Osteocyte (in vitro differentiated cells): ENCODE measurements around the gene SPECC1. TPM values are rescaled to one million over a fixed set of nuclear protein-coding genes. Genes with fewer than 3 reads are reported as not detected.
"Not testable (repeated sequence)": the region's sequence is repeated elsewhere in the genome, so short reads cannot be mapped to it uniquely, and the experiment has no call there.

Experiments used
- DNase-seq: peaks from one replicate; pipeline ENCODE4 v3.0.0; 2021; ENCODE audit warnings: mixed read lengths; ENCODE audit not compliant: unreplicated experiment; ENCODE audit errors: extremely low spot score
- H3K27ac Mint-ChIP-seq: one replicate; pipeline ENCODE4 v1.8.0; 2021; ENCODE audit warnings: mild to moderate bottlenecking, mixed read lengths; ENCODE audit not compliant: unreplicated experiment
- H3K27me3 Mint-ChIP-seq: one replicate; pipeline ENCODE4 v1.8.0; 2021; ENCODE audit warnings: mixed read lengths; ENCODE audit not compliant: unreplicated experiment
- H3K36me3 Mint-ChIP-seq: one replicate; pipeline ENCODE4 v1.8.0; 2021; ENCODE audit warnings: mixed read lengths; ENCODE audit not compliant: unreplicated experiment
- H3K4me1 Mint-ChIP-seq: one replicate; pipeline ENCODE4 v1.8.0; 2021; ENCODE audit warnings: mixed read lengths; ENCODE audit not compliant: unreplicated experiment
- H3K4me3 Mint-ChIP-seq: one replicate; pipeline ENCODE4 v1.8.0; 2021; ENCODE audit warnings: mild to moderate bottlenecking, moderate library complexity, mixed read lengths; ENCODE audit not compliant: unreplicated experiment
- H3K9me3 Mint-ChIP-seq: one replicate; pipeline ENCODE4 v1.8.0; 2021; ENCODE audit warnings: mixed read lengths; ENCODE audit not compliant: unreplicated experiment
- total RNA-seq: library from RNA; stranded (reverse); gene quantifications from 2 replicates; pipeline ENCODE4 v1.2.1, GENCODE V29; 2021
- TF ChIP-seq, protein P1 (sequence below): fragments of 200-600 bp; sonication (generic); IDR thresholded peaks from 2 replicates; pipeline ENCODE4 v1.5.0; 2021; ENCODE audit warnings: antibody characterized with exemption, mild to moderate bottlenecking, moderate library complexity

Gene SPECC1
- total RNA-seq, 1 donor from 2014 or later: 12.1 TPM

DNA sequence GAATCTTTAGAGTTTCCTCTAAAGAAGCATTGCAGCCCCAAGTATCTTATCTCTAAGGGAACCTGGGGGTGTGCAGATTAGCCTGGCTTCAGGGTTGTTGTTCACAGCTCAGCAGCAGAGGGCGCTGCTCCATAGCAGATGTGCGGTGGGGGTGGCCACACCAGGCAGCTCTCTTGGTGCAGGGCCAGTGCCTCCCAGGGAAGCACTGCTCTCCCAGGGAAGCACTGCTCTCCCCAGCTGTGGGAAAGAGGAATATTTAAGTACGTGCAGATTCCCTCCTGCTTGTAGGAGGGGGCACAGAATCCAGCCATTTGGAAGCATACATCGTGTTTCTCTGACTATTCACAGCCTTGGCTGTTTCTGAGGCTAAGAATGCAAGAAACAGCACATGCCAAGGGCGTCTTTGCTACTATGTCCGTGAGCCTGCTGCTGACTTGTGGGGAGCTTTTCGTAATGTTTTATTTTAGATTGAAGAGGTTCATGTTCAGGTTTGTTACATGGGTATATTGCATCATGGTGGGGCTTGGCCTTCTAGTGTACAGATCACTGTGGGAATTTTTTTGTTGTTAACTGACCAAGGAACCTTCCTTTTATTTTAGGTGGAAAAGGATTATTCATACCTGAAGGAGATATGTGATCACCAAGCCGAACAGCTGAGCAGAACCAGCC is 217.8 kb downstream of the SPECC1 start:
- Mint-ChIP-seq H3K36me3 (no peaks in the 10 kb centered on the region), H3K27ac (no peak overlapping the region), H3K9me3 (no peaks in the 10 kb centered on the region), H3K27me3 (no peaks in the 10 kb centered on the region), H3K4me3 (no peak overlapping the region), H3K4me1 (peaks cover 5% of the 10 kb centered on the region)
- TF ChIP-seq, protein P1, sequence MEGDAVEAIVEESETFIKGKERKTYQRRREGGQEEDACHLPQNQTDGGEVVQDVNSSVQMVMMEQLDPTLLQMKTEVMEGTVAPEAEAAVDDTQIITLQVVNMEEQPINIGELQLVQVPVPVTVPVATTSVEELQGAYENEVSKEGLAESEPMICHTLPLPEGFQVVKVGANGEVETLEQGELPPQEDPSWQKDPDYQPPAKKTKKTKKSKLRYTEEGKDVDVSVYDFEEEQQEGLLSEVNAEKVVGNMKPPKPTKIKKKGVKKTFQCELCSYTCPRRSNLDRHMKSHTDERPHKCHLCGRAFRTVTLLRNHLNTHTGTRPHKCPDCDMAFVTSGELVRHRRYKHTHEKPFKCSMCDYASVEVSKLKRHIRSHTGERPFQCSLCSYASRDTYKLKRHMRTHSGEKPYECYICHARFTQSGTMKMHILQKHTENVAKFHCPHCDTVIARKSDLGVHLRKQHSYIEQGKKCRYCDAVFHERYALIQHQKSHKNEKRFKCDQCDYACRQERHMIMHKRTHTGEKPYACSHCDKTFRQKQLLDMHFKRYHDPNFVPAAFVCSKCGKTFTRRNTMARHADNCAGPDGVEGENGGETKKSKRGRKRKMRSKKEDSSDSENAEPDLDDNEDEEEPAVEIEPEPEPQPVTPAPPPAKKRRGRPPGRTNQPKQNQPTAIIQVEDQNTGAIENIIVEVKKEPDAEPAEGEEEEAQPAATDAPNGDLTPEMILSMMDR: peak; percentile 94
- peak; percentile 91 for DNase-seq

DNA sequence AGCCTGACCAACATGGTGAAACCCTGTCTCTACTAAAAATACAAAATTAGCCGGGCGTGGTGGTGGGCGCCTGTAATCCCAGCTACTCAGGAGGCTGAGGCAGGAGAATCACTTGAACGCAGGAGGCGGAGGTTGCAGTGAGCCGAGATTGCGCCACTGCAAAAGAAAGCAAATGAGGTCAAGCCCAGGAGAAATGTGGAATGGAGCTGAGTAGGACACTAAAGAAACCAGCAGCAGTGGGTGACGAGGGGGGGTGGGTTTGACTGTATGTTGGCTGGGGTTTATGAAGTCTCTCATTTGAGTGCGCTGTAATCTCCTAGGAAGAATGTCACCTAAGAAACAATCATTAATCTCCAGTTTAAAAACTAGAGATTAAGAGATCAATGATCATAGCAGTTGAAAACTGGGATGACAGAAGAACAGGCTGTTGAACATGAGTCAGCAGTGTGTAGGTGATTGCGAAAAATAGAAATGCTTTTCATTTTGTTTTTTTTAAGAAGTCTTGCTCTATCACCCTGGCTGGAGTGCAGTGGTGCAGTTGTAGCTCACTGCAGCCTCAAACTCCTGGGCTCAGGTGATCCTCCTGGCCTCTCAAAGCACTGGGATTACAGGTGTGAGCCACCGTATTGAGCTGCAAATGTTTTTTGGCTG is 218.7 kb downstream of the SPECC1 start:
- not testable (repeated sequence) for H3K4me1 Mint-ChIP-seq, H3K27ac Mint-ChIP-seq, H3K4me3 Mint-ChIP-seq, DNase-seq, H3K27me3 Mint-ChIP-seq, H3K36me3 Mint-ChIP-seq, H3K9me3 Mint-ChIP-seq

DNA sequence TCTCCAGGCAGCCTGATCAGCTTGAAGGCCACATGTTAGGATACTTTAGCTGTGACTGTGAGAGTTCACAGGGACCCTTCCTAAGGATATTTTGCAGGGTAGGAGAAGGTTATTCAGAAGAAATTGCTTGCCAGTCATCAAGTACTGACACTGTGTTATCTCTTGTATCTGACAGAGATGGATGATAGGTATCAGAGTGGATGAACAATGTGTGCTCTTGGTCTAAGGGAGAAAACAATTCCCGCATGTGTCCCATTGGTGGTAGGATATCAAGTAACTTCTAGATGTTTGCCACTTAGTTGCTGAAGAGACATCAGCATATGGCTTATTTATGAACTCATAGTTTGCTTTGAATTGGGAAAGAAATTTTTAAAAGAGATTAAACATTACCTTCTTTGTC is 219.3 kb downstream of the SPECC1 start:
- H3K27ac Mint-ChIP-seq: no peak overlapping the region
- no peak overlapping the region for H3K4me3 Mint-ChIP-seq
- H3K9me3 Mint-ChIP-seq: no peaks in the 10 kb centered on the region
- peaks cover 4% of the 10 kb centered on the region for H3K4me1 Mint-ChIP-seq
- TF ChIP-seq, protein P1: no peak
- no peaks in the 10 kb centered on the region for H3K27me3 Mint-ChIP-seq
- no peak for DNase-seq
- H3K36me3 Mint-ChIP-seq: no peaks in the 10 kb centered on the region

DNA sequence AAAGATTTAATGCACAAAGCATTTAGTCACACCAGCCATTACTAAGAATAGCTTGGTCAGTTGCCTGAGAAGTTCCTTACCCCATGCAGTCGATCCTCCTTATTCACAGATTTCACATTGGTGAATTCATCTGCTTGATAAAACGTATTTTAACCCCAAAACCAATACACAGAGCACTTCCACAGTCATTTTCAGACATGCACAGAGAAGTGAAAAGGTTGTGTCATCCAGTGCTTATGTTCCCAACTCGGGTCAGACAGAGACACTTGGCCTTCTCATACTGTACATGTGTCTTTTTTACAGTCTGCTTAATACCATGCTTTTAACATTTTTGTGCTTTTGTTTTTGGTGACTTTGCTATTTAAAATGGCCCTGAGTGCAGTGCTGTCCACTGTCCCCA is 219.7 kb downstream of the SPECC1 start:
- TF ChIP-seq, protein P1: no peak
- no peak overlapping the region for H3K4me3 Mint-ChIP-seq
- no peaks in the 10 kb centered on the region for H3K9me3 Mint-ChIP-seq
- peaks cover 4% of the 10 kb centered on the region for H3K4me1 Mint-ChIP-seq
- no peak overlapping the region for H3K27ac Mint-ChIP-seq
- no peaks in the 10 kb centered on the region for H3K36me3 Mint-ChIP-seq
- no peaks in the 10 kb centered on the region for H3K27me3 Mint-ChIP-seq
- DNase-seq: no peak

DNA sequence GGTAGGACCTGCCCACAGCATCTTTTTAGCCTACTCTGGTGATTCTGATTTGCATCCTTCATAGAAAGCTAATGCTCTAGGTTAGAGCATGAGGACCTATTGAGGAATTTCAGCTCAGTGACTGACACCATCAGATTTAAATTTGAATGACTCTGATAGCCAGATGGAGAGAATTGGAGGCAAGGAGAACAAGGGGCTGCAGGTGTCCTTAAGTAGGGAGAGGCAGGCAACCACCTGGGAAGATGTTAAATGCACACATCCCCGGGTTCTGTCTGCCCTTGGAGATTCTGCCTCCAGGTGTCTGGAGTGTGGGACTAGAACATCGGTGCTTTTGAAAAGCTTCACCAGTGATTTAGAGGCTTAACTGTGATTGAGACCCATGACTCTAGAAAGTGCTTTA is 221.8 kb downstream of the SPECC1 start:
- H3K4me3 Mint-ChIP-seq: no peak overlapping the region
- no peak for DNase-seq
- no peaks in the 10 kb centered on the region for H3K36me3 Mint-ChIP-seq
- TF ChIP-seq, protein P1: no peak
- no peaks in the 10 kb centered on the region for H3K27me3 Mint-ChIP-seq
- no peak overlapping the region for H3K27ac Mint-ChIP-seq
- peaks cover 4% of the 10 kb centered on the region for H3K4me1 Mint-ChIP-seq
- no peaks in the 10 kb centered on the region for H3K9me3 Mint-ChIP-seq
